SK-N-SH (cell line): ENCODE measurements around the gene LMF1. TPM values are rescaled to one million over a fixed set of nuclear protein-coding genes. Genes with fewer than 3 reads are reported as not detected.

ENCODE experiments used
- CTCF ChIA-PET: fragments of 300-600, 350-600 bp; formaldehyde crosslinking; extraction: SDS; loops from one replicate; lab custom pipeline; 2021; lab: Yijun Ruan, JAX
- POLR2A ChIA-PET: fragments of 350-600 bp; sonication (Branson Sonifier 250); formaldehyde crosslinking; extraction: SDS; loops from one replicate; lab custom pipeline; 2020; ENCODE audit warnings: antibody characterized with exemption, inconsistent platforms; lab: Yijun Ruan, JAX
- DNase-seq: peaks from one replicate; pipeline ENCODE4 v3.0.0; 2012
- H2AFZ ChIP-seq: fragments of 200-600 bp; sonication (generic); 2 replicates; pipeline ENCODE4 v1.8.1; 2016; ENCODE audit warnings: antibody characterized with exemption, mild to moderate bottlenecking, low read depth
- H3F3A ChIP-seq: fragments of 200-600 bp; sonication (generic); replicated peaks from 2 replicates; pipeline ENCODE3; 2016; ENCODE audit warnings: antibody characterized with exemption, mild to moderate bottlenecking; ENCODE audit not compliant: insufficient read depth
- H3K27ac ChIP-seq, 2 experiments: fragments of 200-500 bp in 1 of 2; fragments of 200-600 bp in 1 of 2; sonication (Bioruptor generic) in 1 of 2; sonication (generic), shearing (Covaris generic) in 1 of 2; 2 replicates each; pipeline versions ENCODE4 v1.5.1 to v1.6.1; 2014 to 2016; ENCODE audit warnings: low read depth in 2 of 2, inconsistent platforms in 1 of 2, low read length in 1 of 2, mild to moderate bottlenecking in 1 of 2, mixed read lengths in 1 of 2
- H3K27me3 ChIP-seq: fragments of 200-600 bp; sonication (generic), shearing (Covaris generic); 2 replicates; pipeline ENCODE4 v1.6.1; 2016; ENCODE audit warnings: mixed run types; ENCODE audit not compliant: insufficient read depth
- H3K36me3 ChIP-seq, 2 experiments: fragments of 200-500 bp in 1 of 2; fragments of 200-600 bp in 1 of 2; sonication (Bioruptor generic) in 1 of 2; sonication (generic) in 1 of 2; replicated peaks in 1 of 2; 2 replicates each; pipeline versions ENCODE3 to v1.5.1; 2014 to 2016; ENCODE audit warnings: low read length in 1 of 2, mild to moderate bottlenecking in 1 of 2; ENCODE audit not compliant: insufficient read depth in 2 of 2, control insufficient read depth in 1 of 2
- H3K4me1 ChIP-seq, 2 experiments: fragments of 200-500 bp in 1 of 2; fragments of 200-600 bp in 1 of 2; sonication (Bioruptor generic) in 1 of 2; sonication (generic), shearing (Covaris generic) in 1 of 2; 2 replicates each; pipeline versions ENCODE4 v1.5.1 to v1.6.1; 2014 to 2016; ENCODE audit warnings: low read depth in 1 of 2, low read length in 1 of 2, mixed run types in 1 of 2; ENCODE audit not compliant: insufficient read depth in 2 of 2, control insufficient read depth in 1 of 2
- H3K4me2 ChIP-seq: fragments of 200-600 bp; sonication (generic), shearing (Covaris generic); 2 replicates; pipeline ENCODE4 v1.6.1; 2017; ENCODE audit warnings: mixed run types
- H3K4me3 ChIP-seq, 2 experiments: fragments of 200-500 bp in 1 of 2; fragments of 200-600 bp in 1 of 2; sonication (Bioruptor generic) in 1 of 2; sonication (generic), shearing (Covaris generic) in 1 of 2; 2 replicates each; pipeline versions ENCODE4 v1.5.1 to v1.8.1; 2014 to 2016; ENCODE audit warnings: low read depth in 2 of 2, inconsistent platforms in 1 of 2, low read length in 1 of 2, mild to moderate bottlenecking in 1 of 2, mixed read lengths in 1 of 2, moderate library complexity in 1 of 2
- H3K79me2 ChIP-seq: fragments of 200-600 bp; sonication (generic); 2 replicates; pipeline ENCODE4 v1.8.1; 2017; ENCODE audit warnings: mild to moderate bottlenecking; ENCODE audit not compliant: insufficient read depth
- H3K9ac ChIP-seq: fragments of 200-600 bp; sonication (generic); 2 replicates; pipeline ENCODE4 v1.6.1; 2017; ENCODE audit warnings: mixed run types
- H3K9me2 ChIP-seq: fragments of 200-600 bp; sonication (generic); 2 replicates; pipeline ENCODE4 v1.6.1; 2017; ENCODE audit warnings: mixed run types
- H3K9me3 ChIP-seq: fragments of 200-600 bp; sonication (generic); 2 replicates; pipeline ENCODE4 v1.6.1; 2017; ENCODE audit warnings: mixed run types, mild to moderate bottlenecking, moderate library complexity
- H4K20me1 ChIP-seq: fragments of 200-600 bp; sonication (generic); 2 replicates; pipeline ENCODE4 v1.6.1; 2017; ENCODE audit warnings: mild to moderate bottlenecking, mixed run types; ENCODE audit not compliant: insufficient read depth
- EP300 ChIP-seq, 2 experiments: IDR thresholded peaks; 2 replicates each; pipeline versions ENCODE4 v1.4.0 to v1.6.1; 2012; ENCODE audit warnings: borderline replicate concordance in 1 of 2, low read depth in 1 of 2, low read length in 1 of 2
- EZH2phosphoT487 ChIP-seq: fragments of 200-600 bp; sonication (generic); IDR thresholded peaks from 2 replicates; pipeline ENCODE4 v1.6.1; 2017; ENCODE audit warnings: low read depth, mixed run types, mild to moderate bottlenecking, antibody characterized with exemption, moderate library complexity, borderline replicate concordance
- MXI1 ChIP-seq: IDR thresholded peaks from 2 replicates; pipeline ENCODE4 v1.6.1; 2012; ENCODE audit warnings: mild to moderate bottlenecking, low read depth, low read length, improper control_type of control experiment
- RCOR1 ChIP-seq: fragments of 150-350 bp; IDR thresholded peaks from 2 replicates; pipeline ENCODE4 v1.6.1; 2017; ENCODE audit warnings: antibody characterized with exemption, low read length
- RXRA ChIP-seq: IDR thresholded peaks from 2 replicates; pipeline ENCODE4 v1.4.0; 2012; ENCODE audit warnings: low read depth, mild to moderate bottlenecking, borderline replicate concordance
- SIN3A ChIP-seq: IDR thresholded peaks from 2 replicates; pipeline ENCODE4 v1.6.1; 2012; ENCODE audit warnings: low read depth, mild to moderate bottlenecking, low read length, moderate library complexity, borderline replicate concordance
- SMC3 ChIP-seq: IDR thresholded peaks from 2 replicates; pipeline ENCODE4 v1.6.1; 2012; ENCODE audit warnings: low read depth, low read length, improper control_type of control experiment
- TCF12 ChIP-seq: IDR thresholded peaks from 2 replicates; pipeline ENCODE4 v1.4.0; 2012
- WGBS: methylation state at CpG from one replicate; pipeline ENCODE4 v1.1.6; 2017; ENCODE audit warnings: low lambda C conversion rate; 5-methylcytosine and 5-hydroxymethylcytosine counted together
- polyA plus RNA-seq, 3 experiments: library from polyadenylated mRNA; depleted of rRNA; stranded (reverse); fragments of >200 nt; gene quantifications; 2 replicates each; pipeline ENCODE4 v1.2.3, GENCODE V29; 2012
- TF ChIP-seq, protein P1 (sequence below): fragments of 200-600 bp; sonication (generic); IDR thresholded peaks from 2 replicates; pipeline ENCODE4 v1.6.1; 2017; ENCODE audit warnings: antibody characterized with exemption, mild to moderate bottlenecking, moderate library complexity
- TF ChIP-seq, protein P2 (sequence below): IDR thresholded peaks from 2 replicates; pipeline ENCODE4 v1.6.1; 2012; ENCODE audit warnings: mild to moderate bottlenecking, low read depth, low read length, moderate library complexity
- TF ChIP-seq, protein P3 (sequence below): fragments of 150-350 bp; IDR thresholded peaks from 2 replicates; pipeline ENCODE4 v1.6.1; 2017; ENCODE audit warnings: antibody characterized with exemption, low read length, low read depth, borderline replicate concordance
- TF ChIP-seq, protein P4 (sequence below): IDR thresholded peaks from 2 replicates; pipeline ENCODE4 v1.4.0; 2012; ENCODE audit warnings: low read depth

LMF1 gene
- polyA plus RNA-seq, 1 of the 3 experiments (the other 2 are of a cell fraction) = 5.7 TPM

DNA sequence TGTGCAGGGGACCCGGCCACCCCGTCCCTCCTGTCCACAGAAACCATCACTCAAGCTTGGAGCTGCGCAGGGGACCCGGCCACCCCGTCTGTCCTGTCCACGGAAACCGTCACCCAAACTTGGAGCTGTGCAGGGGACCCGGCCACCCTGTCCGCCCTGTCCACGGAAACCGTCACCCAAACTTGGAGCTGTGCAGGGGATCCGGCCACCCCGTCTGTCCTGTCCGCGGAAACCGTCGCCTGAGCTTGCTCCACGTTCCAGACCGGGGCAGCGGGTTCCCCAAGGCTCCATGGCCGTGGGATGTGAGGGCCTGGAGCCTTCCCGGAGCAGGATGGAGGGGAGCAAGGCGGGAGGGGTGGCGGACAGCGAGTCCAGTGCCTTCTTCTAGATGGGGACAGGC, 36.0 kb upstream of the LMF1 start:
- no peak for DNase-seq
- Histone ChIP-seq H3K79me2 (no peaks in the 10 kb centered on the region), H3K27ac (no peak overlapping the region), H3K36me3 (no peaks in the 10 kb centered on the region), H3K9me3 (no peaks in the 10 kb centered on the region), H3F3A (no peaks in the 10 kb centered on the region), H3K4me2 (no peak overlapping the region), H3K27me3 (peaks cover 73% of the 10 kb centered on the region), H3K4me1 (0 out of 4 replicates have a peak, but pooled peaks cover 0 to 3% of the 10 kb centered on the region in 2 experiments), H4K20me1 (peaks cover 20% of the 10 kb centered on the region), H3K4me3 (no peak overlapping the region), H3K9ac (no peak overlapping the region), H3K9me2 (no peaks in the 10 kb centered on the region), H2AFZ (no peak overlapping the region)
- ChIA-PET CTCF (interaction anchor here (0.6 to 2.0 kb wide), 4 partner anchors 13 to 181 kb away, joined by 3 to 6 read pairs (median 4); no protein-coding TSS in a partner anchor), POLR2A (no interaction called here)
- WGBS = 54% methylated on average over 17 of the region's 25 CpGs
- TF ChIP-seq RXRA (no peak), SMC3 (no peak), EZH2phosphoT487 (no peak)
- TF ChIP-seq, protein P1, sequence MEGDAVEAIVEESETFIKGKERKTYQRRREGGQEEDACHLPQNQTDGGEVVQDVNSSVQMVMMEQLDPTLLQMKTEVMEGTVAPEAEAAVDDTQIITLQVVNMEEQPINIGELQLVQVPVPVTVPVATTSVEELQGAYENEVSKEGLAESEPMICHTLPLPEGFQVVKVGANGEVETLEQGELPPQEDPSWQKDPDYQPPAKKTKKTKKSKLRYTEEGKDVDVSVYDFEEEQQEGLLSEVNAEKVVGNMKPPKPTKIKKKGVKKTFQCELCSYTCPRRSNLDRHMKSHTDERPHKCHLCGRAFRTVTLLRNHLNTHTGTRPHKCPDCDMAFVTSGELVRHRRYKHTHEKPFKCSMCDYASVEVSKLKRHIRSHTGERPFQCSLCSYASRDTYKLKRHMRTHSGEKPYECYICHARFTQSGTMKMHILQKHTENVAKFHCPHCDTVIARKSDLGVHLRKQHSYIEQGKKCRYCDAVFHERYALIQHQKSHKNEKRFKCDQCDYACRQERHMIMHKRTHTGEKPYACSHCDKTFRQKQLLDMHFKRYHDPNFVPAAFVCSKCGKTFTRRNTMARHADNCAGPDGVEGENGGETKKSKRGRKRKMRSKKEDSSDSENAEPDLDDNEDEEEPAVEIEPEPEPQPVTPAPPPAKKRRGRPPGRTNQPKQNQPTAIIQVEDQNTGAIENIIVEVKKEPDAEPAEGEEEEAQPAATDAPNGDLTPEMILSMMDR = no peak
- TF ChIP-seq, protein P2, sequence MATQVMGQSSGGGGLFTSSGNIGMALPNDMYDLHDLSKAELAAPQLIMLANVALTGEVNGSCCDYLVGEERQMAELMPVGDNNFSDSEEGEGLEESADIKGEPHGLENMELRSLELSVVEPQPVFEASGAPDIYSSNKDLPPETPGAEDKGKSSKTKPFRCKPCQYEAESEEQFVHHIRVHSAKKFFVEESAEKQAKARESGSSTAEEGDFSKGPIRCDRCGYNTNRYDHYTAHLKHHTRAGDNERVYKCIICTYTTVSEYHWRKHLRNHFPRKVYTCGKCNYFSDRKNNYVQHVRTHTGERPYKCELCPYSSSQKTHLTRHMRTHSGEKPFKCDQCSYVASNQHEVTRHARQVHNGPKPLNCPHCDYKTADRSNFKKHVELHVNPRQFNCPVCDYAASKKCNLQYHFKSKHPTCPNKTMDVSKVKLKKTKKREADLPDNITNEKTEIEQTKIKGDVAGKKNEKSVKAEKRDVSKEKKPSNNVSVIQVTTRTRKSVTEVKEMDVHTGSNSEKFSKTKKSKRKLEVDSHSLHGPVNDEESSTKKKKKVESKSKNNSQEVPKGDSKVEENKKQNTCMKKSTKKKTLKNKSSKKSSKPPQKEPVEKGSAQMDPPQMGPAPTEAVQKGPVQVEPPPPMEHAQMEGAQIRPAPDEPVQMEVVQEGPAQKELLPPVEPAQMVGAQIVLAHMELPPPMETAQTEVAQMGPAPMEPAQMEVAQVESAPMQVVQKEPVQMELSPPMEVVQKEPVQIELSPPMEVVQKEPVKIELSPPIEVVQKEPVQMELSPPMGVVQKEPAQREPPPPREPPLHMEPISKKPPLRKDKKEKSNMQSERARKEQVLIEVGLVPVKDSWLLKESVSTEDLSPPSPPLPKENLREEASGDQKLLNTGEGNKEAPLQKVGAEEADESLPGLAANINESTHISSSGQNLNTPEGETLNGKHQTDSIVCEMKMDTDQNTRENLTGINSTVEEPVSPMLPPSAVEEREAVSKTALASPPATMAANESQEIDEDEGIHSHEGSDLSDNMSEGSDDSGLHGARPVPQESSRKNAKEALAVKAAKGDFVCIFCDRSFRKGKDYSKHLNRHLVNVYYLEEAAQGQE = no peak

DNA sequence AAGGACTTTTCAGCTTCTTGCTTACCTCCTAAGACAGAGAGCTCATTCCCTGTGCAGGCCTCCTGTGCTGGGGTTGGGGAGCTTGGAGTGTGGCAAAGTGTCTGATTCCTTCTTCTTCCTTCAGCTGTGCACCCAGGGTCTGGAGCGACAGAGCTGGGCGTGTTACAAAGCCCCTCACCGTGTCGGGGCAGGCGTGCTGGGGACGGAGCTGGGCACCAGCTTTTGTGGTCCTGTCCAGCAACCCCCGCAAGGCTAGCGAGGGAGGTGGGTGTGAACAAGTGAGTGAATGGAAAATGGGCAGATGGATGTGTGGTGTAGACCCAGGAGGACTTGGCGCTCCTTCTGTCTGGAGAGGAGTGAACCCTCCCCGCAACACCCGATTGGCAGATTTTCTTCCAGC, 34.5 kb upstream of the LMF1 start:
- no peaks in the 10 kb centered on the region for H3F3A ChIP-seq
- H3K4me1 ChIP-seq = 0 out of 4 replicates have a peak, but pooled peaks cover 0 to 3% of the 10 kb centered on the region in 2 experiments
- peaks cover 20% of the 10 kb centered on the region for H4K20me1 ChIP-seq
- H3K9ac ChIP-seq = no peak overlapping the region
- no peaks in the 10 kb centered on the region for H3K9me2 ChIP-seq
- no peak overlapping the region for H3K4me2 ChIP-seq
- H3K36me3 ChIP-seq = no peaks in the 10 kb centered on the region
- TF ChIP-seq TCF12 (no peak), SIN3A (no peak), MXI1 (no peak), RXRA (no peak), RCOR1 (no peak), EP300 (IDR thresholded peaks at IDR 0.05; ENCODE audit: borderline replicate concordance in 1 of 2, low read depth in 1 of 2, low read length in 1 of 2) (no peak)
- TF ChIP-seq, protein P3, sequence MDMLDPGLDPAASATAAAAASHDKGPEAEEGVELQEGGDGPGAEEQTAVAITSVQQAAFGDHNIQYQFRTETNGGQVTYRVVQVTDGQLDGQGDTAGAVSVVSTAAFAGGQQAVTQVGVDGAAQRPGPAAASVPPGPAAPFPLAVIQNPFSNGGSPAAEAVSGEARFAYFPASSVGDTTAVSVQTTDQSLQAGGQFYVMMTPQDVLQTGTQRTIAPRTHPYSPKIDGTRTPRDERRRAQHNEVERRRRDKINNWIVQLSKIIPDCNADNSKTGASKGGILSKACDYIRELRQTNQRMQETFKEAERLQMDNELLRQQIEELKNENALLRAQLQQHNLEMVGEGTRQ = no peak
- TF ChIP-seq, protein P1 = no peak
- TF ChIP-seq, protein P4, sequence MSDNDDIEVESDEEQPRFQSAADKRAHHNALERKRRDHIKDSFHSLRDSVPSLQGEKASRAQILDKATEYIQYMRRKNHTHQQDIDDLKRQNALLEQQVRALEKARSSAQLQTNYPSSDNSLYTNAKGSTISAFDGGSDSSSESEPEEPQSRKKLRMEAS = no peak
- no peaks in the 10 kb centered on the region for H3K9me3 ChIP-seq
- H3K27me3 ChIP-seq = peaks cover 74% of the 10 kb centered on the region
- H2AFZ ChIP-seq = no peak overlapping the region
- CTCF ChIA-PET = no interaction called here
- no peak overlapping the region for H3K4me3 ChIP-seq
- no peaks in the 10 kb centered on the region for H3K79me2 ChIP-seq
- WGBS = 51% methylated on average over 8 of the region's 11 CpGs
- DNase-seq = no peak
- POLR2A ChIA-PET = no interaction called here
- no peak overlapping the region for H3K27ac ChIP-seq
